Neutrophil (primary cell): ENCODE data around the gene TEX264.
"Not testable (repeated sequence)": the region's sequence is repeated elsewhere in the genome, so short reads cannot be mapped to it uniquely, and the experiment has no call there.

Source experiments
- H3K27ac ChIP-seq: fragments of 200-600 bp; sonication (generic); 2 replicates; pipeline ENCODE4 v1.5.1; 2016; ENCODE audit warnings: mild to moderate bottlenecking, moderate library complexity
- H3K27me3 ChIP-seq: fragments of 200-600 bp; sonication (generic); 2 replicates; pipeline ENCODE4 v1.6.0; 2016; ENCODE audit warnings: mild to moderate bottlenecking
- H3K36me3 ChIP-seq: fragments of 200-600 bp; sonication (generic); 2 replicates; pipeline ENCODE4 v1.5.1; 2017
- H3K4me1 ChIP-seq, 2 experiments: fragments of 200-600 bp in 1 of 2; sonication (generic) in 1 of 2; 1 replicate in 1 of 2; 2 replicates in 1 of 2; pipeline versions ENCODE4 v1.5.1 to v1.6.1; 2013 to 2016; ENCODE audit warnings: low read depth in 1 of 2, low read length in 1 of 2, mild to moderate bottlenecking in 1 of 2, moderate library complexity in 1 of 2; ENCODE audit not compliant: control insufficient read depth in 1 of 2, insufficient read depth in 1 of 2
- H3K4me3 ChIP-seq, 2 experiments: fragments of 200-600 bp in 1 of 2; sonication (generic) in 1 of 2; 1 replicate in 1 of 2; 2 replicates in 1 of 2; pipeline ENCODE4 v1.5.1; 2013 to 2016; ENCODE audit warnings: low read depth in 1 of 2, low read length in 1 of 2, mild to moderate bottlenecking in 1 of 2, moderate library complexity in 1 of 2
- H3K9me3 ChIP-seq: fragments of 200-600 bp; sonication (generic); 2 replicates; pipeline ENCODE4 v1.5.1; 2016
- TF ChIP-seq, protein P1 (sequence below): fragments of 200-600 bp; sonication (generic); IDR thresholded peaks from 2 replicates; pipeline ENCODE4 v1.5.1; 2016; ENCODE audit warnings: antibody characterized with exemption

The TEX264 gene

GRCh38 chr3:51735950-51736349, 64.9 kb downstream of the TEX264 start:
- H3K9me3 ChIP-seq = no peaks in the 10 kb centered on the region
- TF ChIP-seq, protein P1, sequence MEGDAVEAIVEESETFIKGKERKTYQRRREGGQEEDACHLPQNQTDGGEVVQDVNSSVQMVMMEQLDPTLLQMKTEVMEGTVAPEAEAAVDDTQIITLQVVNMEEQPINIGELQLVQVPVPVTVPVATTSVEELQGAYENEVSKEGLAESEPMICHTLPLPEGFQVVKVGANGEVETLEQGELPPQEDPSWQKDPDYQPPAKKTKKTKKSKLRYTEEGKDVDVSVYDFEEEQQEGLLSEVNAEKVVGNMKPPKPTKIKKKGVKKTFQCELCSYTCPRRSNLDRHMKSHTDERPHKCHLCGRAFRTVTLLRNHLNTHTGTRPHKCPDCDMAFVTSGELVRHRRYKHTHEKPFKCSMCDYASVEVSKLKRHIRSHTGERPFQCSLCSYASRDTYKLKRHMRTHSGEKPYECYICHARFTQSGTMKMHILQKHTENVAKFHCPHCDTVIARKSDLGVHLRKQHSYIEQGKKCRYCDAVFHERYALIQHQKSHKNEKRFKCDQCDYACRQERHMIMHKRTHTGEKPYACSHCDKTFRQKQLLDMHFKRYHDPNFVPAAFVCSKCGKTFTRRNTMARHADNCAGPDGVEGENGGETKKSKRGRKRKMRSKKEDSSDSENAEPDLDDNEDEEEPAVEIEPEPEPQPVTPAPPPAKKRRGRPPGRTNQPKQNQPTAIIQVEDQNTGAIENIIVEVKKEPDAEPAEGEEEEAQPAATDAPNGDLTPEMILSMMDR = no peak
- H3K36me3 ChIP-seq = no peaks in the 10 kb centered on the region
- peaks cover 5% of the 10 kb centered on the region for H3K27me3 ChIP-seq
- no peak overlapping the region for H3K4me3 ChIP-seq
- no peaks in the 10 kb centered on the region for H3K4me1 ChIP-seq
- H3K27ac ChIP-seq = no peak overlapping the region

- TF ChIP-seq, protein P1 = no peak
- no peaks in the 10 kb centered on the region for H3K27me3 ChIP-seq
- H3K4me1 ChIP-seq = no peaks in the 10 kb centered on the region
- no peak overlapping the region for H3K27ac ChIP-seq
- H3K36me3 ChIP-seq = no peaks in the 10 kb centered on the region
- no peaks in the 10 kb centered on the region for H3K9me3 ChIP-seq
- H3K4me3 ChIP-seq = no peak overlapping the region
Measured at GRCh38 chr3:51739110-51739509, 68.1 kb downstream of the TEX264 start.

DNA sequence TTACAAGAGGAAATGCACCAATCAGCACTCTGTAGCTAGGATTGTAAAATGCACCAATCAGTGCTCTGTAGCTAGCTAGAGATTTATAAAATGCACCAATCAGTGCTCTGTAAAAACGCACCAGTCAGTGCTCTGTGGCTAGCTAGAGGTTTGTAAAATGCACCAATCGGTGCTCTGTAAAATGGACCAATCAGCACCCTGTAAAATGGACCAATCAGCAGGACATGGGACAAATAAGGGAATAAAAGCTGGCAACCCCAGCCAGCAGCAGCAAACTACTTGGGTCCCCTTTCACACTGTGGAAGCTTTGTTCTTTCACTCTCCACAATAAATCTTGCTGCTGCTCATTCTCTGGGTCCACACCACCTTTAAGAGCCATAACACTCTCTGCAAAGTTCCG, 71.3 kb downstream of the TEX264 start:
- H3K4me1 ChIP-seq, H3K9me3 ChIP-seq, H3K36me3 ChIP-seq, H3K27me3 ChIP-seq, H3K4me3 ChIP-seq, H3K27ac ChIP-seq: not testable (repeated sequence)

DNA sequence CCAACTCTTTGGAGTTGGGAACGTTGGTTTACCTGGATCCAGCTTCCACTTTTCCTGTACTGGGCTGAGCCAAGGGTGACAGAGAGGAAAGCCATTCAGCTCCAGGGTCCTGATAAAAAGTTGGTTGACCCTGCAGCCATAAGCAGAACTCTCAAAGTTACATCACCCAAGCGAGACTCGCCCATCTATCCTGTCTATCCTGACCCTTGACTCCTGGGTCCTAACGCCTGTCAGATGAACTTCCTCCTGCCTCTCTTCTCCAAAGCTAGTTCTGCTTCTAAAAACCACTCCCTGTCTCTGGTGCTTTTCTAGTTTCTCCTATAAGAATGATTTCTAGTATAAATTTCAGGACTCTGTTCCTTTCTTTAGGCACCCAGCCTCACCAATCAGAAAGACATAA, 71.9 kb downstream of the TEX264 start:
- not testable (repeated sequence) for H3K36me3 ChIP-seq, H3K27ac ChIP-seq, H3K9me3 ChIP-seq, H3K4me3 ChIP-seq, H3K4me1 ChIP-seq, H3K27me3 ChIP-seq

GRCh38 chr3:51747840-51748239, 76.8 kb downstream of the TEX264 start:
- TF ChIP-seq, protein P1 = no peak
- Histone ChIP-seq H3K4me3 (no peak overlapping the region), H3K27ac (no peak overlapping the region), H3K27me3 (no peaks in the 10 kb centered on the region), H3K4me1 (no peaks in the 10 kb centered on the region), H3K9me3 (no peaks in the 10 kb centered on the region), H3K36me3 (no peaks in the 10 kb centered on the region)

DNA sequence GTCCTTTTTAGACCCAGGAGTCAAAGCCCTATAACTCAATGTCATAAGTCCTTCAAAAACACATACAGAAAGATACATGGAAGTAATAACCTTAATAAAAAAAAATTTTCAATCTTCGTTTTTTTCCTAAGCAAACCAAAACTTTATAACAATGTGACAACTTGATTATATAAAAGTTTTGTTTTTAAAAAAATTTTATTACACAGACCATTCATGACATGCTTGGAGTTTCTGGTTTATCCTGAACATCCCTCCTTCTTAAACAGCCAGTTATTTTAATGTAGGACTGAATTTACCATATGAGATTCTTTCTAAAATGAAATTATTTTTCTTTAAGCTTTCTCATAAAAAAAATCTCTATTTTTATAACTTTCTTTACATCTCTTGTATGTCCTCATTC, 77.3 kb downstream of the TEX264 start:
- Histone ChIP-seq H3K27ac (no peak overlapping the region), H3K36me3 (no peaks in the 10 kb centered on the region), H3K4me1 (no peaks in the 10 kb centered on the region), H3K9me3 (no peaks in the 10 kb centered on the region), H3K27me3 (no peaks in the 10 kb centered on the region), H3K4me3 (no peak overlapping the region)
- TF ChIP-seq, protein P1 = no peak

DNA sequence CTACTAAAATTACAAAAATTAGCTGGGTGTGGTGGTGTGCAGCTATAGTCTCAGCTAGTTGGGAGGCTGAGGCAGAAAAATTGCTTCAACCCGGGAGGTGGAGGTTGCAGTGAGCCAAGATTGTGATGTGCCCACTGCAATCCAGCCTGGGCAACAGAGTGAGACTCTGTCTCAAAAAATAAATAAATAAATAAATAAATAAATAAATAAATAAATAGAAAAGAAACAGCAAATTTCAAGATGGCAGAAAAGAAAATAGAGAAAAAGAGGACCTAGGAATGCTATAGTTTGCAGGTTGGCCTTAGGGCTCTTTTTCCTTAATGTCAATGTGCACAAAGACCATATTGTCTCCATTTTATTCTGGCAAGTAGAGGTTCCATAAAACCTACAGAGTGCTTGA, 79.8 kb downstream of the TEX264 start:
- Histone ChIP-seq H3K27ac (no peak overlapping the region), H3K27me3 (peaks cover 4% of the 10 kb centered on the region), H3K9me3 (no peaks in the 10 kb centered on the region), H3K4me3 (no peak overlapping the region), H3K4me1 (no peaks in the 10 kb centered on the region), H3K36me3 (no peaks in the 10 kb centered on the region)
- TF ChIP-seq, protein P1 = no peak
